Putamen (tissue), 1 donor: Measurements from ENCODE around the gene TIMM22.

Experiments
- DNase-seq: peaks from one replicate; pipeline ENCODE4 v3.0.0-alpha.2; 2016; ENCODE audit warnings: low spot score

Gene TIMM22

GRCh38 chr17:1022278-1023024, 25.5 kb downstream of the TIMM22 start:
- DNase-seq, result no peak

GRCh38 chr17:1024076-1024475, 27.1 kb downstream of the TIMM22 start:
- no peak for DNase-seq

GRCh38 chr17:1025733-1026598, 29.0 kb downstream of the TIMM22 start:
- no peak for DNase-seq

GRCh38 chr17:1026599-1026975, 29.7 kb downstream of the TIMM22 start:
- no peak for DNase-seq

GRCh38 chr17:1027044-1027443, 30.1 kb downstream of the TIMM22 start:
- DNase-seq, result no peak

- DNase-seq, result no peak
Observed at GRCh38 chr17:1029196-1029921, 32.4 kb downstream of the TIMM22 start.

GRCh38 chr17:1029922-1030644, 33.2 kb downstream of the TIMM22 start:
- no peak for DNase-seq

- DNase-seq, result no peak
Observed at GRCh38 chr17:1030684-1031532, 34.0 kb downstream of the TIMM22 start.

GRCh38 chr17:1031711-1032110, 34.8 kb downstream of the TIMM22 start:
- no peak for DNase-seq

GRCh38 chr17:1032391-1032790, 35.5 kb downstream of the TIMM22 start:
- no peak for DNase-seq

GRCh38 chr17:1033503-1033902, 36.6 kb downstream of the TIMM22 start:
- DNase-seq, result no peak

- DNase-seq, result no peak
Observed at GRCh38 chr17:1034652-1035210, 37.8 kb downstream of the TIMM22 start.

- no peak for DNase-seq
Observed at GRCh38 chr17:1035546-1036170, 38.7 kb downstream of the TIMM22 start.

- no peak for DNase-seq
Observed at GRCh38 chr17:1036171-1036844, 39.4 kb downstream of the TIMM22 start.

- DNase-seq, result no peak
Observed at GRCh38 chr17:1036845-1037237, 39.9 kb downstream of the TIMM22 start.

GRCh38 chr17:1037238-1037879, 40.4 kb downstream of the TIMM22 start:
- DNase-seq, result no peak

- no peak for DNase-seq
Observed at GRCh38 chr17:1038459-1039122, 41.7 kb downstream of the TIMM22 start.

- no peak for DNase-seq
Observed at GRCh38 chr17:1039123-1039507, 42.2 kb downstream of the TIMM22 start.
